Neuronal stem cell (in vitro differentiated cells): Measurements from ENCODE around the gene ZNF548.

Source experiments
- DNase-seq: peaks from one replicate; pipeline ENCODE4 v3.0.0-alpha.2; 2013; ENCODE audit warnings: low spot score
- H2AFZ ChIP-seq: one replicate; pipeline ENCODE4 v1.6.1; 2013; ENCODE audit warnings: mild to moderate bottlenecking, low read length, inconsistent platforms
- H2AK5ac ChIP-seq: 2 replicates; pipeline ENCODE4 v1.6.1; 2013; ENCODE audit warnings: low read depth, mild to moderate bottlenecking, inconsistent platforms, low read length, moderate library complexity, mixed read lengths
- H2BK120ac ChIP-seq: 2 replicates; pipeline ENCODE4 v1.6.1; 2013; ENCODE audit warnings: low read depth, mild to moderate bottlenecking, inconsistent platforms, low read length, moderate library complexity, mixed read lengths
- H2BK12ac ChIP-seq: one replicate; pipeline ENCODE4 v1.6.1; 2013; ENCODE audit warnings: low read length, inconsistent platforms
- H2BK15ac ChIP-seq: 2 replicates; pipeline ENCODE4 v1.6.1; 2013; ENCODE audit warnings: mild to moderate bottlenecking, low read length, inconsistent platforms, mixed read lengths
- H2BK5ac ChIP-seq: one replicate; pipeline ENCODE4 v1.6.1; 2013; ENCODE audit warnings: inconsistent platforms, mild to moderate bottlenecking, low read length, moderate library complexity
- H3K14ac ChIP-seq: one replicate; pipeline ENCODE4 v1.6.1; 2013; ENCODE audit warnings: low read length, inconsistent platforms
- H3K18ac ChIP-seq: 2 replicates; pipeline ENCODE4 v1.6.1; 2013; ENCODE audit warnings: low read length, inconsistent platforms
- H3K23ac ChIP-seq: 2 replicates; pipeline ENCODE4 v1.6.1; 2013; ENCODE audit warnings: low read depth, mild to moderate bottlenecking, mixed read lengths, low read length, inconsistent platforms; ENCODE audit not compliant: poor library complexity
- H3K27ac ChIP-seq: replicated peaks from 3 replicates; pipeline ENCODE4 v1.5.1; 2013; ENCODE audit warnings: low read length, inconsistent platforms
- H3K27me3 ChIP-seq, 3 experiments: 2 replicates each; pipeline ENCODE4 v1.6.1; 2013; ENCODE audit warnings: low read length in 3 of 3, mild to moderate bottlenecking in 2 of 3, inconsistent platforms in 1 of 3, low read depth in 1 of 3, mixed read lengths in 1 of 3, moderate library complexity in 1 of 3; ENCODE audit not compliant: control insufficient read depth in 3 of 3, insufficient read depth in 3 of 3
- H3K36me3 ChIP-seq, 2 donors: replicated peaks in 1 of 2; 2 replicates each; pipeline ENCODE4 v1.6.1; 2013; ENCODE audit warnings: low read length in 2 of 2; ENCODE audit not compliant: control insufficient read depth in 2 of 2, insufficient read depth in 2 of 2
- H3K4ac ChIP-seq: 2 replicates; pipeline ENCODE4 v1.6.1; 2013; ENCODE audit warnings: inconsistent platforms, mild to moderate bottlenecking, low read length, moderate library complexity
- H3K4me1 ChIP-seq, 2 donors: 1 replicate in 1 of 2; 2 replicates in 1 of 2; pipeline ENCODE4 v1.6.1; 2013; ENCODE audit warnings: low read length in 2 of 2, low read depth in 1 of 2; ENCODE audit not compliant: control insufficient read depth in 2 of 2, insufficient read depth in 1 of 2
- H3K4me2 ChIP-seq: one replicate; pipeline ENCODE4 v1.6.1; 2013; ENCODE audit warnings: mild to moderate bottlenecking, low read length, inconsistent platforms; ENCODE audit not compliant: insufficient read depth, poor library complexity, severe bottlenecking
- H3K4me3 ChIP-seq, 2 donors: 2 replicates each; pipeline ENCODE4 v1.5.1; 2013; ENCODE audit warnings: low read length in 2 of 2, mild to moderate bottlenecking in 2 of 2, inconsistent platforms in 1 of 2, moderate library complexity in 1 of 2
- H3K79me1 ChIP-seq: one replicate; pipeline ENCODE4 v1.6.1; 2013; ENCODE audit warnings: low read depth, mild to moderate bottlenecking, inconsistent platforms, low read length, moderate library complexity
- H3K9ac ChIP-seq: one replicate; pipeline ENCODE4 v1.6.1; 2013; ENCODE audit warnings: mild to moderate bottlenecking, low read depth, low read length, inconsistent platforms; ENCODE audit not compliant: poor library complexity
- H3K9me3 ChIP-seq, 2 donors: replicated peaks in 1 of 2; 2 replicates each; pipeline versions ENCODE3 to v1.6.1; 2013; ENCODE audit warnings: low read length in 2 of 2, mild to moderate bottlenecking in 2 of 2, inconsistent platforms in 1 of 2, low read depth in 1 of 2, mixed read lengths in 1 of 2, moderate library complexity in 1 of 2; ENCODE audit not compliant: control insufficient read depth in 2 of 2, insufficient read depth in 1 of 2
- H4K8ac ChIP-seq: one replicate; pipeline ENCODE4 v1.6.1; 2013; ENCODE audit warnings: low read depth, mild to moderate bottlenecking, inconsistent platforms, low read length, moderate library complexity
- H4K91ac ChIP-seq: one replicate; pipeline ENCODE4 v1.6.1; 2013; ENCODE audit warnings: low read length, low read depth, mild to moderate bottlenecking, inconsistent platforms; ENCODE audit not compliant: poor library complexity
- WGBS, 2 donors: extraction: QIAGEN DNeasy Blood & Tissue Kit; methylation state at CpG; one replicate each; pipeline ENCODE4 v1.1.7; 2013; ENCODE audit warnings: missing lambda C conversion rate in 2 of 2, mixed read lengths in 1 of 2; ENCODE audit not compliant: insufficient read length in 2 of 2, insufficient replicate concordance in 1 of 2; ENCODE audit errors: extremely low coverage in 2 of 2; 5-methylcytosine and 5-hydroxymethylcytosine counted together

The ZNF548 gene

GRCh38 chr19:57395710-57396109, 6.1 kb downstream of the ZNF548 start:
- H3K4ac ChIP-seq = no peak overlapping the region
- peaks cover 2 to 33% of the 10 kb centered on the region in 2 donors for H3K9me3 ChIP-seq
- no peak overlapping the region for H2BK12ac ChIP-seq
- no peak overlapping the region for H3K9ac ChIP-seq
- no peaks in the 10 kb centered on the region for H3K27me3 ChIP-seq
- H2BK15ac ChIP-seq = no peak overlapping the region
- no peak overlapping the region for H3K23ac ChIP-seq
- H3K79me1 ChIP-seq = peaks cover 3% of the 10 kb centered on the region
- H3K18ac ChIP-seq = no peak overlapping the region
- H2BK5ac ChIP-seq = no peak overlapping the region
- DNase-seq = no peak
- H2BK120ac ChIP-seq = no peak overlapping the region
- H3K4me1 ChIP-seq = peaks cover 0 to 6% of the 10 kb centered on the region in 2 donors
- H3K27ac ChIP-seq = no peak overlapping the region
- H4K91ac ChIP-seq = no peak overlapping the region
- H3K14ac ChIP-seq = no peak overlapping the region
- H3K36me3 ChIP-seq = peaks cover 32 to 75% of the 10 kb centered on the region in 2 donors
- WGBS, 2 donors = no CpG with 5 or more reads among the region's 5 CpGs
- H3K4me2 ChIP-seq = no peak overlapping the region
- H2AFZ ChIP-seq = no peak overlapping the region
- H2AK5ac ChIP-seq = no peak overlapping the region
- no peak overlapping the region for H3K4me3 ChIP-seq
- no peak overlapping the region for H4K8ac ChIP-seq

- Histone ChIP-seq H3K4me2 (no peak overlapping the region), H3K4me3 (no peak overlapping the region), H2BK15ac (no peak overlapping the region), H3K9me3 (peaks cover 2 to 52% of the 10 kb centered on the region in 2 donors), H4K91ac (no peak overlapping the region), H3K79me1 (no peaks in the 10 kb centered on the region), H3K9ac (no peak overlapping the region), H2BK5ac (no peak overlapping the region), H3K4me1 (no peaks in the 10 kb centered on the region), H3K23ac (no peak overlapping the region), H2AK5ac (no peak overlapping the region), H4K8ac (no peak overlapping the region), H3K14ac (no peak overlapping the region), H2BK12ac (no peak overlapping the region), H3K27me3 (no peaks in the 10 kb centered on the region), H3K36me3 (peaks cover 30 to 83% of the 10 kb centered on the region in 2 donors), H3K18ac (no peak overlapping the region), H3K4ac (no peak overlapping the region), H2BK120ac (no peak overlapping the region), H3K27ac (no peak overlapping the region), H2AFZ (no peak overlapping the region)
- no peak for DNase-seq
- no CpG with 5 or more reads among the region's 5 CpGs for WGBS, 2 donors
Observed at GRCh38 chr19:57398868-57399267, 9.2 kb downstream of the ZNF548 start.

GRCh38 chr19:57403737-57404563, 14.3 kb downstream of the ZNF548 start:
- no peaks in the 10 kb centered on the region for H3K4me1 ChIP-seq
- H3K9me3 ChIP-seq = peaks cover 0 to 35% of the 10 kb centered on the region in 2 donors
- no peak overlapping the region for H2AK5ac ChIP-seq
- WGBS, 2 donors = no CpG with 5 or more reads among the region's 9 CpGs
- no peak overlapping the region for H4K91ac ChIP-seq
- no peak overlapping the region for H2BK5ac ChIP-seq
- no peak overlapping the region for H3K23ac ChIP-seq
- no peak overlapping the region for H2BK15ac ChIP-seq
- H3K36me3 ChIP-seq = peaks cover 6 to 38% of the 10 kb centered on the region in 2 donors
- no peak overlapping the region for H3K9ac ChIP-seq
- no peak overlapping the region for H3K18ac ChIP-seq
- no peaks in the 10 kb centered on the region for H3K79me1 ChIP-seq
- H3K14ac ChIP-seq = no peak overlapping the region
- H3K27ac ChIP-seq = no peak overlapping the region
- H2BK120ac ChIP-seq = no peak overlapping the region
- H3K4ac ChIP-seq = no peak overlapping the region
- no peak overlapping the region for H4K8ac ChIP-seq
- H2BK12ac ChIP-seq = no peak overlapping the region
- H3K27me3 ChIP-seq = no peaks in the 10 kb centered on the region
- no peak overlapping the region for H2AFZ ChIP-seq
- no peak for DNase-seq
- H3K4me2 ChIP-seq = no peak overlapping the region
- no peak overlapping the region for H3K4me3 ChIP-seq

- no peaks in the 10 kb centered on the region for H3K27me3 ChIP-seq
- no peak overlapping the region for H2AFZ ChIP-seq
- no peak overlapping the region for H3K14ac ChIP-seq
- no peak overlapping the region for H2BK5ac ChIP-seq
- H3K23ac ChIP-seq = no peak overlapping the region
- WGBS, 2 donors = no CpG with 5 or more reads among the region's 8 CpGs
- peaks cover 0 to 14% of the 10 kb centered on the region in 2 donors for H3K36me3 ChIP-seq
- H2BK15ac ChIP-seq = no peak overlapping the region
- no peak overlapping the region for H3K4ac ChIP-seq
- H4K91ac ChIP-seq = no peak overlapping the region
- H3K9me3 ChIP-seq = peaks cover 0 to 19% of the 10 kb centered on the region in 2 donors
- peaks cover 2% of the 10 kb centered on the region for H3K79me1 ChIP-seq
- H3K4me1 ChIP-seq = peaks cover 0 to 3% of the 10 kb centered on the region in 2 donors
- no peak overlapping the region for H4K8ac ChIP-seq
- no peak overlapping the region for H3K4me3 ChIP-seq
- H3K9ac ChIP-seq = no peak overlapping the region
- no peak overlapping the region for H2BK120ac ChIP-seq
- H3K18ac ChIP-seq = no peak overlapping the region
- H3K4me2 ChIP-seq = no peak overlapping the region
- DNase-seq = peak; percentile 58
- H3K27ac ChIP-seq = no peak overlapping the region
- H2BK12ac ChIP-seq = no peak overlapping the region
- H2AK5ac ChIP-seq = no peak overlapping the region
Observed at GRCh38 chr19:57406516-57407123, 17.0 kb downstream of the ZNF548 start.
